Smooth muscle cell (in vitro differentiated cells): ENCODE results near the gene SLC48A1. TPM values are rescaled to one million over a fixed set of nuclear protein-coding genes. Genes with fewer than 3 reads are reported as not detected.

Experiments
- DNase-seq: peaks from one replicate; lab custom pipeline; 2025; ENCODE audit not compliant: unreplicated experiment; lab: John Stamatoyannopoulos, UW
- H2AFZ ChIP-seq: fragments of 200-600 bp; sonication (generic); 2 replicates; pipeline ENCODE4 v1.6.0; 2016; ENCODE audit warnings: antibody characterized with exemption, low read depth, mild to moderate bottlenecking
- H3F3A ChIP-seq: fragments of 200-600 bp; sonication (generic); 2 replicates; pipeline ENCODE4 v1.6.0; 2017; ENCODE audit warnings: antibody characterized with exemption, low read depth
- H3K27ac ChIP-seq: fragments of 200-600 bp; sonication (generic); 2 replicates; pipeline ENCODE4 v1.5.1; 2016; ENCODE audit warnings: low read depth, mild to moderate bottlenecking
- H3K27me3 ChIP-seq: fragments of 200-600 bp; sonication (generic); 2 replicates; pipeline ENCODE4 v1.6.1; 2016; ENCODE audit warnings: low read depth, mild to moderate bottlenecking
- H3K36me3 ChIP-seq: fragments of 200-600 bp; sonication (generic); 2 replicates; pipeline ENCODE4 v1.5.1; 2016; ENCODE audit warnings: low read depth
- H3K4me1 ChIP-seq: fragments of 200-600 bp; sonication (generic); 2 replicates; pipeline ENCODE4 v1.5.1; 2016; ENCODE audit warnings: low read depth
- H3K4me2 ChIP-seq: fragments of 200-600 bp; sonication (generic); 2 replicates; pipeline ENCODE4 v1.6.0; 2016; ENCODE audit warnings: mild to moderate bottlenecking
- H3K4me3 ChIP-seq: fragments of 200-600 bp; sonication (generic); 2 replicates; pipeline ENCODE4 v1.5.1; 2016; ENCODE audit warnings: mild to moderate bottlenecking
- H3K79me2 ChIP-seq: fragments of 200-600 bp; sonication (generic); 2 replicates; pipeline ENCODE4 v1.6.0; 2016; ENCODE audit warnings: low read depth, mild to moderate bottlenecking
- H3K9ac ChIP-seq: fragments of 200-600 bp; sonication (generic); 2 replicates; pipeline ENCODE4 v1.6.0; 2016; ENCODE audit warnings: low read depth
- H3K9me3 ChIP-seq: fragments of 200-600 bp; sonication (generic); replicated peaks from 2 replicates; pipeline ENCODE4 v1.5.1; 2016; ENCODE audit warnings: low read depth
- H4K20me1 ChIP-seq: fragments of 200-600 bp; sonication (generic); 2 replicates; pipeline ENCODE4 v1.6.0; 2016; ENCODE audit warnings: low read depth
- CTCF ChIP-seq: fragments of 200-600 bp; sonication (generic); IDR thresholded peaks from 2 replicates; pipeline ENCODE4 v1.5.1; 2017; ENCODE audit warnings: borderline replicate concordance, mild to moderate bottlenecking, antibody characterized with exemption; ENCODE audit not compliant: insufficient read depth, poor library complexity, severe bottlenecking
- WGBS: methylation state at CpG from one replicate; pipeline ENCODE4 v1.1.7; 2016; ENCODE audit warnings: low lambda C conversion rate; 5-methylcytosine and 5-hydroxymethylcytosine counted together
- polyA plus RNA-seq: library from polyadenylated mRNA; unstranded; fragments of >200 nt; fragmentation: Nextera tagmentation; extraction: Ambion mirVana; gene quantifications from 2 replicates; pipeline ENCODE4 v1.2.1, GENCODE V29; 2016
- total RNA-seq: library from RNA; depleted of rRNA; stranded (reverse); fragments of >200 nt; gene quantifications from 2 replicates; pipeline ENCODE4 v1.2.3, GENCODE V29; 2014

Gene SLC48A1
- total and polyA plus RNA-seq, 2 experiments from 2014 or later, result 6.2 to 11.4 TPM

- TF ChIP-seq CTCF, result no peak
Observed at GRCh38 chr12:47811581-47812484, 38.8 kb downstream of the SLC48A1 start.

GRCh38 chr12:47812797-47813510 is 39.9 kb downstream of the SLC48A1 start:
- Histone ChIP-seq H3F3A (peaks cover 34% of the 10 kb centered on the region), H3K79me2 (peaks cover 81% of the 10 kb centered on the region), H4K20me1 (peaks cover 67% of the 10 kb centered on the region), H3K4me1 (peaks cover 65% of the 10 kb centered on the region), H2AFZ (no peak overlapping the region), H3K4me3 (peak overlapping the region; percentile 45), H3K36me3 (no peaks in the 10 kb centered on the region), H3K27me3 (no peaks in the 10 kb centered on the region), H3K9me3 (no peaks in the 10 kb centered on the region), H3K27ac (peak overlapping the region; percentile 95), H3K9ac (peak overlapping the region; percentile 65), H3K4me2 (peak overlapping the region; percentile 85)
- under 1% methylated on average over 26 of the region's 37 CpGs for WGBS
- DNase-seq, result peak; percentile 74
- TF ChIP-seq CTCF, result no peak

More at GRCh38 chr12:47811581-47812484, 38.8 kb downstream of the SLC48A1 start:
- no peak overlapping the region for H3K4me3 ChIP-seq
- peaks cover 34% of the 10 kb centered on the region for H3F3A ChIP-seq
- H3K9ac ChIP-seq, result peak overlapping the region; percentile 65
- peaks cover 81% of the 10 kb centered on the region for H3K79me2 ChIP-seq
- 41% methylated on average over 14 of the region's 14 CpGs for WGBS
- no peaks in the 10 kb centered on the region for H3K36me3 ChIP-seq
- peak overlapping the region; percentile 95 for H3K27ac ChIP-seq
- H2AFZ ChIP-seq, result no peak overlapping the region
- H3K4me1 ChIP-seq, result peaks cover 60% of the 10 kb centered on the region
- DNase-seq, result no peak
- no peaks in the 10 kb centered on the region for H3K27me3 ChIP-seq
- no peaks in the 10 kb centered on the region for H3K9me3 ChIP-seq
- H4K20me1 ChIP-seq, result peaks cover 67% of the 10 kb centered on the region
- peak overlapping the region; percentile 85 for H3K4me2 ChIP-seq

GRCh38 chr12:47813511-47814196 is 40.6 kb downstream of the SLC48A1 start:
- Histone ChIP-seq H3K4me3 (peak overlapping the region; percentile 45), H3K4me2 (peak overlapping the region; percentile 85), H3K27ac (peak overlapping the region; percentile 95), H3K4me1 (peaks cover 65% of the 10 kb centered on the region), H3K36me3 (no peaks in the 10 kb centered on the region), H2AFZ (no peak overlapping the region), H4K20me1 (peaks cover 67% of the 10 kb centered on the region), H3K27me3 (no peaks in the 10 kb centered on the region), H3K79me2 (peaks cover 81% of the 10 kb centered on the region), H3F3A (peaks cover 40% of the 10 kb centered on the region), H3K9ac (peak overlapping the region; percentile 63), H3K9me3 (no peaks in the 10 kb centered on the region)
- WGBS, result 54% methylated on average over 6 of the region's 9 CpGs
- TF ChIP-seq CTCF, result no peak
- DNase-seq, result no peak
